HG03039 (cell line): ENCODE data around the gene HSPBAP1.

ENCODE experiments used
- ATAC-seq: cut with Tn5 transposase; IDR thresholded peaks from one replicate; pipeline ENCODE4 v1.9.1; 2021; ENCODE audit warnings: mild to moderate bottlenecking, moderate library complexity; ENCODE audit not compliant: unreplicated experiment

The HSPBAP1 gene

GRCh38 chr3:122690096-122690495, 103.5 kb downstream of the HSPBAP1 start:
- ATAC-seq: no peak
